DOHH2 (cell line): Measurements from ENCODE around the gene DMTF1.

ENCODE experiments used
- H3F3A ChIP-seq: fragments of 200-600 bp; sonication (generic), shearing (Covaris generic); 2 replicates; pipeline ENCODE4 v1.6.0; 2016; ENCODE audit warnings: antibody characterized with exemption, mild to moderate bottlenecking; ENCODE audit not compliant: control insufficient read depth, insufficient read depth
- H3K27ac ChIP-seq: fragments of 200-600 bp; sonication (generic); 2 replicates; pipeline ENCODE4 v1.5.1; 2014; ENCODE audit warnings: low read depth, mild to moderate bottlenecking, low read length, moderate library complexity
- H3K27me3 ChIP-seq: fragments of 200-600 bp; sonication (generic); 2 replicates; pipeline ENCODE4 v1.6.1; 2014; ENCODE audit warnings: mild to moderate bottlenecking, low read length, mixed read lengths; ENCODE audit not compliant: control insufficient read depth
- H3K36me3 ChIP-seq: fragments of 200-600 bp; sonication (generic); 2 replicates; pipeline ENCODE4 v1.6.1; 2014; ENCODE audit warnings: mild to moderate bottlenecking, low read length, moderate library complexity, mixed read lengths; ENCODE audit not compliant: control insufficient read depth
- H3K4me1 ChIP-seq: fragments of 200-600 bp; sonication (generic); 2 replicates; pipeline ENCODE4 v1.6.1; 2014; ENCODE audit warnings: mild to moderate bottlenecking, low read length, mixed read lengths; ENCODE audit not compliant: control insufficient read depth
- H3K4me2 ChIP-seq: fragments of 200-600 bp; sonication (generic); 2 replicates; pipeline ENCODE4 v1.6.0; 2014; ENCODE audit warnings: mild to moderate bottlenecking, low read length, moderate library complexity
- H3K4me3 ChIP-seq: fragments of 200-600 bp; sonication (generic); 2 replicates; pipeline ENCODE4 v1.5.1; 2014; ENCODE audit warnings: mild to moderate bottlenecking, low read length, mixed read lengths
- H3K79me2 ChIP-seq: fragments of 200-600 bp; sonication (generic); 2 replicates; pipeline ENCODE4 v1.6.1; 2014; ENCODE audit warnings: mild to moderate bottlenecking, low read length, mixed read lengths; ENCODE audit not compliant: control insufficient read depth
- H3K9me2 ChIP-seq: fragments of 200-600 bp; sonication (generic); replicated peaks from 2 replicates; pipeline ENCODE4 v1.6.1; 2014; ENCODE audit warnings: mild to moderate bottlenecking, low read length, mixed read lengths; ENCODE audit not compliant: control insufficient read depth
- H3K9me3 ChIP-seq: fragments of 200-600 bp; sonication (generic); 2 replicates; pipeline ENCODE4 v1.6.1; 2014; ENCODE audit warnings: antibody characterized with exemption, low read length, mixed read lengths; ENCODE audit not compliant: control insufficient read depth, insufficient read depth
- H4K20me1 ChIP-seq: fragments of 200-600 bp; sonication (generic); 2 replicates; pipeline ENCODE4 v1.6.0; 2014; ENCODE audit warnings: low read depth, mild to moderate bottlenecking, antibody characterized with exemption, low read length, moderate library complexity; ENCODE audit not compliant: control insufficient read depth, insufficient read depth
- EZH2phosphoT487 ChIP-seq: fragments of 200-600 bp; sonication (generic); IDR thresholded peaks from 2 replicates; pipeline ENCODE4 v1.6.1; 2017; ENCODE audit warnings: borderline replicate concordance, mild to moderate bottlenecking, antibody characterized with exemption, low read length, moderate library complexity, mixed read lengths
- TF ChIP-seq, protein P1 (sequence below): fragments of 200-600 bp; sonication (generic); IDR thresholded peaks from one replicate; pipeline ENCODE4 v1.5.1; 2014; ENCODE audit warnings: antibody characterized with exemption, mild to moderate bottlenecking, low read depth, low read length; ENCODE audit not compliant: poor library complexity, severe bottlenecking

The DMTF1 gene

DNA sequence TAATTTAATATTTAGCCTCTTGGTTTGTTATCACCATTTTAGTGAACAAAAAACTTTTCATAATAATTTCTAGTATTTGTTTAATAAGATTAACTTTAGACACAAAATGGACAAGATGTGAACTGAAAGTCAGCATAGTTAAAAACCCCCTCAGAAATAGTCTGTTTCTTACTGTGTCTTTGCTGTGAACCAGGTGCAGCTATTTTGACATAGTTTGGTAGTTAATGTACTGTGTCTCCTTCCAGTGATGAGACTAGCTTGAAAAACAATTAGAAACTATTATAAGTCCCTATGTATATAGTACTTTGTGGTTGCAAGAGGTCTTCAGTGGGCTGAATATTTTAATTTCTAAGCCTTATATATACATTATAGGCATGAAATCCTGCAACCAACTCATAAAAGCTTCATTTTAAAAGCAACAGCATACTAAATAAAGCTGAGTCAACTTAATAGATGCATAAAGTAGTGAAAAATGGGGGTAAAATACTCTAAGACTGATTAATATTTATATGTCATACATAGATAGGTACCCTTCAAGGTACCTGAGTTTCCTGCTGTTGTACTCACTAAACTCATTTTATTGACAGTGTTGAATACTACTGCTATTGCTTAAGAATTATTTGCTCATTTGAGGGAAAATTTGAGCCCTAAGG, 19.2 kb downstream of the DMTF1 start:
- H3K9me2 ChIP-seq, result no peaks in the 10 kb centered on the region
- H3K4me2 ChIP-seq, result no peak overlapping the region
- no peaks in the 10 kb centered on the region for H3K9me3 ChIP-seq
- H3K36me3 ChIP-seq, result peaks cover 100% of the 10 kb centered on the region
- no peaks in the 10 kb centered on the region for H3K27me3 ChIP-seq
- H3F3A ChIP-seq, result peaks cover 8% of the 10 kb centered on the region
- TF ChIP-seq, protein P1, sequence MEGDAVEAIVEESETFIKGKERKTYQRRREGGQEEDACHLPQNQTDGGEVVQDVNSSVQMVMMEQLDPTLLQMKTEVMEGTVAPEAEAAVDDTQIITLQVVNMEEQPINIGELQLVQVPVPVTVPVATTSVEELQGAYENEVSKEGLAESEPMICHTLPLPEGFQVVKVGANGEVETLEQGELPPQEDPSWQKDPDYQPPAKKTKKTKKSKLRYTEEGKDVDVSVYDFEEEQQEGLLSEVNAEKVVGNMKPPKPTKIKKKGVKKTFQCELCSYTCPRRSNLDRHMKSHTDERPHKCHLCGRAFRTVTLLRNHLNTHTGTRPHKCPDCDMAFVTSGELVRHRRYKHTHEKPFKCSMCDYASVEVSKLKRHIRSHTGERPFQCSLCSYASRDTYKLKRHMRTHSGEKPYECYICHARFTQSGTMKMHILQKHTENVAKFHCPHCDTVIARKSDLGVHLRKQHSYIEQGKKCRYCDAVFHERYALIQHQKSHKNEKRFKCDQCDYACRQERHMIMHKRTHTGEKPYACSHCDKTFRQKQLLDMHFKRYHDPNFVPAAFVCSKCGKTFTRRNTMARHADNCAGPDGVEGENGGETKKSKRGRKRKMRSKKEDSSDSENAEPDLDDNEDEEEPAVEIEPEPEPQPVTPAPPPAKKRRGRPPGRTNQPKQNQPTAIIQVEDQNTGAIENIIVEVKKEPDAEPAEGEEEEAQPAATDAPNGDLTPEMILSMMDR, result no peak
- TF ChIP-seq EZH2phosphoT487, result no peak
- no peak overlapping the region for H3K27ac ChIP-seq
- H4K20me1 ChIP-seq, result no peaks in the 10 kb centered on the region
- peaks cover 52% of the 10 kb centered on the region for H3K79me2 ChIP-seq
- no peaks in the 10 kb centered on the region; the same call in 1 of the 2 replicates for H3K4me1 ChIP-seq
- no peak overlapping the region for H3K4me3 ChIP-seq

DNA sequence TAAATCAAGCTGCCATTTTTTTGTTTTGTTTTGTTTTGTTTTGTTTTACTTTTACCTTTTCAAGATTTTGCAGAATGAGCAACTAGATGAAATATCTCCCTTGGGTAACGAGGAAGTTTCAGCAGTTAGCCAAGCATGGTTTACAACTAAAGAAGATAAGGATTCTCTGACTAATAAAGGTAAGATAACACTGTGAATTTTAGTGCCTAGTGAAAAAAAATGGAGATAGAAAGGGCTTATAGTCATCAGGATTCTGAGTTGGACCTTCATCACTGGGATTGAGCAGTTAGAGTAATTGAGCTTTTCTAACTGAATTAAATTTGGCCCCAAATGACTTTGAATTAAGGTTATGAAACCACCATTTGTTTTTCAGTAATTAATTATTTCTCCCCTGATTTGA, 21.2 kb downstream of the DMTF1 start:
- Histone ChIP-seq H4K20me1 (no peaks in the 10 kb centered on the region), H3K27ac (no peak overlapping the region), H3K9me2 (no peaks in the 10 kb centered on the region), H3F3A (peaks cover 8% of the 10 kb centered on the region), H3K27me3 (no peaks in the 10 kb centered on the region), H3K4me2 (no peak overlapping the region), H3K4me1 (no peaks in the 10 kb centered on the region; the same call in 1 of the 2 replicates), H3K36me3 (peaks cover 100% of the 10 kb centered on the region), H3K79me2 (peaks cover 56% of the 10 kb centered on the region), H3K9me3 (no peaks in the 10 kb centered on the region), H3K4me3 (no peak overlapping the region)
- TF ChIP-seq, protein P1, result no peak
- TF ChIP-seq EZH2phosphoT487, result no peak

DNA sequence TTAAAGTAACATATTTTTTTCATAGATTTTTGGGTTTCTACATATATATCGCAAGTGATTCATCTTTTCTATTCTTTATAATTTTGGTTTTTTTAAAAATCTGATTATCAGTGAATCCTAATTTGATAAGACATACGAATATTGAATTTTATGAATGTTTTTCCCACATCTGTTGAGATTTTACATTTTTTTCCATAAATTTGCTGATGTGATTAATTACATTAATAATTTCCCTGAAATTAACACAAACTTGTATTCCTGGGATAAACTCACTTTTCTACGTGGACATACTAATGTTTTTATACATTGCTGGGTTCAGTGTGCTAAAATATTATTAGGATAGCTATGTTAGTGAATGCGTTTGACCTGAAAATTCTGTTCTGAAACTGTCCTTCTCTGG, 26.1 kb downstream of the DMTF1 start:
- no peaks in the 10 kb centered on the region for H3K4me1 ChIP-seq
- H3F3A ChIP-seq, result peaks cover 17% of the 10 kb centered on the region
- TF ChIP-seq, protein P1, result no peak
- TF ChIP-seq EZH2phosphoT487, result no peak
- H3K4me3 ChIP-seq, result no peak overlapping the region
- peaks cover 51% of the 10 kb centered on the region for H3K79me2 ChIP-seq
- no peaks in the 10 kb centered on the region for H3K9me3 ChIP-seq
- no peaks in the 10 kb centered on the region for H4K20me1 ChIP-seq
- H3K27ac ChIP-seq, result no peak overlapping the region
- H3K4me2 ChIP-seq, result no peak overlapping the region
- no peaks in the 10 kb centered on the region for H3K27me3 ChIP-seq
- H3K36me3 ChIP-seq, result peaks cover 98% of the 10 kb centered on the region
- no peaks in the 10 kb centered on the region for H3K9me2 ChIP-seq
